Liver (tissue), 3 donors: ENCODE data around the gene SEMA5A.

Source experiments
- MAX ChIP-seq: IDR thresholded peaks from 2 replicates; pipeline ENCODE4 v1.6.1; 2016; ENCODE audit warnings: antibody characterized with exemption
- RAD21 ChIP-seq, 2 donors: IDR thresholded peaks; 2 replicates each; pipeline ENCODE4 v1.6.1; 2016; ENCODE audit warnings: antibody characterized with exemption in 2 of 2, mild to moderate bottlenecking in 2 of 2
- TAF1 ChIP-seq: conservative IDR thresholded peaks from 2 replicates; pipeline ENCODE4 v1.6.1; 2016; ENCODE audit warnings: antibody characterized with exemption, mild to moderate bottlenecking
- YY1 ChIP-seq: IDR thresholded peaks from 2 replicates; pipeline ENCODE4 v1.6.1; 2016; ENCODE audit warnings: antibody characterized with exemption, mild to moderate bottlenecking
- ZBTB33 ChIP-seq: IDR thresholded peaks from 2 replicates; pipeline ENCODE4 v1.6.1; 2016; ENCODE audit warnings: antibody characterized with exemption
- TF ChIP-seq, protein P1 (sequence below): fragments of 150-350 bp; IDR thresholded peaks from 2 replicates; pipeline ENCODE4 v1.5.1; 2017; ENCODE audit warnings: improper control_type of control experiment, low read depth, low read length; ENCODE audit not compliant: missing input control
- TF ChIP-seq, protein P2 (sequence below): IDR thresholded peaks from 2 replicates; pipeline ENCODE4 v1.6.1; 2016; ENCODE audit warnings: antibody characterized with exemption, mild to moderate bottlenecking
- donor health status: healthy.
- donor health status: healthy.

DNA sequence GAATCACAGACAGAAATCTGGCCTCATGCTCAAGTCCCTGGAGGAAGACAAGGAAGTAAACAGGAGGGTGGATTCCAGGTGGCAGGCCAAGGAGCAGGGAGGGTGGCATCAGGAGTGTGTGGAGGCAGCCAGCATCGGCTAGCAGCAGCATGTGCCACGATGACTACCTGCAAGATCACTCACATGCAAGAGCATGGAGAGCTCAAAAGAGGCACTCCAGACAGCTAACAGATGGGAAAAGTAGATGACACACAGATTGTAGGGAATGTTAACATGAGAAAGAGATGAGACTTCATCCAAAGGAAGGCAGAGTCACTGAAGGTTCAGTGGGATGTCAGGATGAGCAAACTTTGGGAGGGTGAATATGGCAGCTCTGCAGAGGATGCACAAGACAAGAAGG lies 104.3 kb downstream of the SEMA5A start:
- TF ChIP-seq RAD21 (IDR thresholded peaks at IDR 0.05): no peak
- no peak for TF ChIP-seq YY1
- no peak for TF ChIP-seq TAF1
- TF ChIP-seq, protein P1, sequence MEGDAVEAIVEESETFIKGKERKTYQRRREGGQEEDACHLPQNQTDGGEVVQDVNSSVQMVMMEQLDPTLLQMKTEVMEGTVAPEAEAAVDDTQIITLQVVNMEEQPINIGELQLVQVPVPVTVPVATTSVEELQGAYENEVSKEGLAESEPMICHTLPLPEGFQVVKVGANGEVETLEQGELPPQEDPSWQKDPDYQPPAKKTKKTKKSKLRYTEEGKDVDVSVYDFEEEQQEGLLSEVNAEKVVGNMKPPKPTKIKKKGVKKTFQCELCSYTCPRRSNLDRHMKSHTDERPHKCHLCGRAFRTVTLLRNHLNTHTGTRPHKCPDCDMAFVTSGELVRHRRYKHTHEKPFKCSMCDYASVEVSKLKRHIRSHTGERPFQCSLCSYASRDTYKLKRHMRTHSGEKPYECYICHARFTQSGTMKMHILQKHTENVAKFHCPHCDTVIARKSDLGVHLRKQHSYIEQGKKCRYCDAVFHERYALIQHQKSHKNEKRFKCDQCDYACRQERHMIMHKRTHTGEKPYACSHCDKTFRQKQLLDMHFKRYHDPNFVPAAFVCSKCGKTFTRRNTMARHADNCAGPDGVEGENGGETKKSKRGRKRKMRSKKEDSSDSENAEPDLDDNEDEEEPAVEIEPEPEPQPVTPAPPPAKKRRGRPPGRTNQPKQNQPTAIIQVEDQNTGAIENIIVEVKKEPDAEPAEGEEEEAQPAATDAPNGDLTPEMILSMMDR: no peak
- no peak for TF ChIP-seq MAX
- TF ChIP-seq, protein P2, sequence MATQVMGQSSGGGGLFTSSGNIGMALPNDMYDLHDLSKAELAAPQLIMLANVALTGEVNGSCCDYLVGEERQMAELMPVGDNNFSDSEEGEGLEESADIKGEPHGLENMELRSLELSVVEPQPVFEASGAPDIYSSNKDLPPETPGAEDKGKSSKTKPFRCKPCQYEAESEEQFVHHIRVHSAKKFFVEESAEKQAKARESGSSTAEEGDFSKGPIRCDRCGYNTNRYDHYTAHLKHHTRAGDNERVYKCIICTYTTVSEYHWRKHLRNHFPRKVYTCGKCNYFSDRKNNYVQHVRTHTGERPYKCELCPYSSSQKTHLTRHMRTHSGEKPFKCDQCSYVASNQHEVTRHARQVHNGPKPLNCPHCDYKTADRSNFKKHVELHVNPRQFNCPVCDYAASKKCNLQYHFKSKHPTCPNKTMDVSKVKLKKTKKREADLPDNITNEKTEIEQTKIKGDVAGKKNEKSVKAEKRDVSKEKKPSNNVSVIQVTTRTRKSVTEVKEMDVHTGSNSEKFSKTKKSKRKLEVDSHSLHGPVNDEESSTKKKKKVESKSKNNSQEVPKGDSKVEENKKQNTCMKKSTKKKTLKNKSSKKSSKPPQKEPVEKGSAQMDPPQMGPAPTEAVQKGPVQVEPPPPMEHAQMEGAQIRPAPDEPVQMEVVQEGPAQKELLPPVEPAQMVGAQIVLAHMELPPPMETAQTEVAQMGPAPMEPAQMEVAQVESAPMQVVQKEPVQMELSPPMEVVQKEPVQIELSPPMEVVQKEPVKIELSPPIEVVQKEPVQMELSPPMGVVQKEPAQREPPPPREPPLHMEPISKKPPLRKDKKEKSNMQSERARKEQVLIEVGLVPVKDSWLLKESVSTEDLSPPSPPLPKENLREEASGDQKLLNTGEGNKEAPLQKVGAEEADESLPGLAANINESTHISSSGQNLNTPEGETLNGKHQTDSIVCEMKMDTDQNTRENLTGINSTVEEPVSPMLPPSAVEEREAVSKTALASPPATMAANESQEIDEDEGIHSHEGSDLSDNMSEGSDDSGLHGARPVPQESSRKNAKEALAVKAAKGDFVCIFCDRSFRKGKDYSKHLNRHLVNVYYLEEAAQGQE: no peak
- no peak for TF ChIP-seq ZBTB33
